GM21423 (cell line): ENCODE measurements around the gene NCL.
"Not testable (repeated sequence)": the region's sequence is repeated elsewhere in the genome, so short reads cannot be mapped to it uniquely, and the experiment has no call there.

Experiments used
- ATAC-seq: cut with Tn5 transposase; IDR thresholded peaks from one replicate; pipeline ENCODE4 v1.9.1; 2021; ENCODE audit warnings: mild to moderate bottlenecking, moderate library complexity; ENCODE audit not compliant: unreplicated experiment

NCL gene

GRCh38 chr2:231467613-231468530 lies 3.6 kb upstream of the NCL start:
- no peak for ATAC-seq

- ATAC-seq = no peak
These were observed 2.8 kb upstream of the NCL start for GRCh38 chr2:231467016-231467545.

GRCh38 chr2:231464576-231465540 lies 574 bp upstream of the NCL start:
- no peak for ATAC-seq

- ATAC-seq = no peak
These were observed 1.4 kb downstream of the NCL start for GRCh38 chr2:231462729-231463465.

- no peak for ATAC-seq
These were observed 2.7 kb downstream of the NCL start for GRCh38 chr2:231461516-231461971.

GRCh38 chr2:231460841-231461240 lies 3.4 kb downstream of the NCL start:
- ATAC-seq = not testable (repeated sequence)

- ATAC-seq = no peak
These were observed 4.0 kb downstream of the NCL start for GRCh38 chr2:231460073-231460835.

GRCh38 chr2:231458368-231458767 lies 5.9 kb downstream of the NCL start:
- ATAC-seq = no peak

- no peak for ATAC-seq
These were observed 7.2 kb downstream of the NCL start for GRCh38 chr2:231457101-231457500.

GRCh38 chr2:231456295-231457004 lies 7.8 kb downstream of the NCL start:
- ATAC-seq = no peak

- no peak for ATAC-seq
These were observed 8.4 kb downstream of the NCL start for GRCh38 chr2:231455890-231456289.

GRCh38 chr2:231455222-231455621 lies 9.1 kb downstream of the NCL start:
- no peak for ATAC-seq

GRCh38 chr2:231454361-231454791 lies 9.9 kb downstream of the NCL start:
- no peak for ATAC-seq

- no peak for ATAC-seq
These were observed 11.3 kb downstream of the NCL start for GRCh38 chr2:231452799-231453508.

- ATAC-seq = no peak
These were observed 13.7 kb downstream of the NCL start for GRCh38 chr2:231450548-231450989.

- no peak for ATAC-seq
These were observed 14.7 kb downstream of the NCL start for GRCh38 chr2:231449503-231450054.

- ATAC-seq = no peak
These were observed 27.3 kb downstream of the NCL start for GRCh38 chr2:231436957-231437356.

- no peak for ATAC-seq
These were observed 30.3 kb downstream of the NCL start for GRCh38 chr2:231433990-231434389.
